H9 (cell line): ENCODE results near the gene NAPG. TPM values are rescaled to one million over a fixed set of nuclear protein-coding genes. Genes with fewer than 3 reads are reported as not detected.
A peak's percentile ranks its signal among the peaks of the same experiment; 100 is the strongest.

Experiments used
- DNase-seq: peaks from one replicate; pipeline ENCODE4 v3.0.0-alpha.2; 2017
- H2AFZ ChIP-seq: one replicate; pipeline ENCODE4 v1.6.1; 2013; ENCODE audit warnings: mild to moderate bottlenecking, low read length, control low read depth, moderate library complexity
- H2AK5ac ChIP-seq: 2 replicates; pipeline ENCODE4 v1.6.1; 2013; ENCODE audit warnings: low read length, control low read depth, mixed read lengths; ENCODE audit not compliant: insufficient read length
- H2BK120ac ChIP-seq: one replicate; pipeline ENCODE4 v1.6.1; 2013; ENCODE audit warnings: low read depth, mild to moderate bottlenecking, low read length, control low read depth, inconsistent platforms; ENCODE audit not compliant: poor library complexity, severe bottlenecking
- H2BK12ac ChIP-seq: 2 replicates; pipeline ENCODE4 v1.6.1; 2013; ENCODE audit warnings: low read length, control low read depth, mixed read lengths, low read depth; ENCODE audit not compliant: insufficient read length
- H2BK15ac ChIP-seq: 2 replicates; pipeline ENCODE4 v1.6.1; 2013; ENCODE audit warnings: low read depth, low read length, control low read depth
- H2BK20ac ChIP-seq: one replicate; pipeline ENCODE4 v1.6.1; 2013; ENCODE audit warnings: low read depth, mild to moderate bottlenecking, low read length, control low read depth, inconsistent platforms; ENCODE audit not compliant: poor library complexity, severe bottlenecking
- H2BK5ac ChIP-seq: 2 replicates; pipeline ENCODE4 v1.6.1; 2013; ENCODE audit warnings: low read length, control low read depth, mixed read lengths; ENCODE audit not compliant: insufficient read length
- H3K14ac ChIP-seq: 2 replicates; pipeline ENCODE4 v1.6.1; 2013; ENCODE audit warnings: low read length, control low read depth; ENCODE audit not compliant: insufficient read depth
- H3K18ac ChIP-seq: 2 replicates; pipeline ENCODE4 v1.6.1; 2013; ENCODE audit warnings: low read depth, mild to moderate bottlenecking, mixed read lengths, low read length, control low read depth; ENCODE audit not compliant: insufficient read length
- H3K23ac ChIP-seq: 2 replicates; pipeline ENCODE4 v1.6.1; 2013; ENCODE audit warnings: low read length, control low read depth, mixed read lengths, low read depth; ENCODE audit not compliant: insufficient read length
- H3K23me2 ChIP-seq: 2 replicates; pipeline ENCODE4 v1.6.1; 2013; ENCODE audit warnings: low read depth, mild to moderate bottlenecking, mixed read lengths, low read length, control low read depth; ENCODE audit not compliant: insufficient read length, poor library complexity, severe bottlenecking
- H3K27ac ChIP-seq: 2 replicates; pipeline ENCODE4 v1.5.1; 2013; ENCODE audit warnings: low read length, control low read depth, mixed read lengths, low read depth; ENCODE audit not compliant: insufficient read length
- H3K27me3 ChIP-seq: 2 replicates; pipeline ENCODE4 v1.6.1; 2013; ENCODE audit warnings: low read length, control low read depth, inconsistent platforms; ENCODE audit not compliant: insufficient read depth
- H3K4ac ChIP-seq: 2 replicates; pipeline ENCODE4 v1.6.1; 2013; ENCODE audit warnings: low read depth, mild to moderate bottlenecking, control low read depth, inconsistent platforms, low read length, moderate library complexity
- H3K4me1 ChIP-seq: 2 replicates; pipeline ENCODE4 v1.6.1; 2013; ENCODE audit warnings: low read length, control low read depth, inconsistent platforms; ENCODE audit not compliant: insufficient read depth
- H3K4me2 ChIP-seq: 2 replicates; pipeline ENCODE4 v1.6.1; 2013; ENCODE audit warnings: low read length, control low read depth, mixed read lengths; ENCODE audit not compliant: insufficient read length, insufficient read depth
- H3K56ac ChIP-seq: 2 replicates; pipeline ENCODE4 v1.6.1; 2013; ENCODE audit warnings: low read depth, mild to moderate bottlenecking, mixed read lengths, low read length, control low read depth; ENCODE audit not compliant: insufficient read length
- H3K79me1 ChIP-seq: 2 replicates; pipeline ENCODE4 v1.6.1; 2013; ENCODE audit warnings: low read depth, mild to moderate bottlenecking, moderate library complexity, low read length, control low read depth, inconsistent platforms; ENCODE audit not compliant: insufficient read depth, poor library complexity, severe bottlenecking
- H3K79me2 ChIP-seq: 2 replicates; pipeline ENCODE4 v1.6.1; 2013; ENCODE audit warnings: low read length, control low read depth, inconsistent platforms; ENCODE audit not compliant: insufficient read depth
- H3K9ac ChIP-seq: 2 replicates; pipeline ENCODE4 v1.6.1; 2013; ENCODE audit warnings: low read length, control low read depth, mixed read lengths; ENCODE audit not compliant: insufficient read length; ENCODE audit errors: extremely low read depth
- H3K9me3 ChIP-seq: one replicate; pipeline ENCODE4 v1.6.1; 2013; ENCODE audit warnings: low read depth, low read length, inconsistent platforms; ENCODE audit not compliant: control insufficient read depth
- H3T11ph ChIP-seq: one replicate; pipeline ENCODE4 v1.6.1; 2013; ENCODE audit warnings: mild to moderate bottlenecking, low read length, control low read depth, inconsistent platforms
- H4K20me1 ChIP-seq: one replicate; pipeline ENCODE4 v1.6.1; 2013; ENCODE audit not compliant: control insufficient read depth, insufficient read length, insufficient read depth
- H4K5ac ChIP-seq: 2 replicates; pipeline ENCODE4 v1.6.1; 2013; ENCODE audit warnings: low read depth, mild to moderate bottlenecking, mixed read lengths, low read length, control low read depth; ENCODE audit not compliant: insufficient read length
- H4K8ac ChIP-seq: replicated peaks from 2 replicates; pipeline ENCODE4 v1.6.1; 2013; ENCODE audit warnings: low read length, control low read depth, mixed read lengths, low read depth; ENCODE audit not compliant: insufficient read length
- H4K91ac ChIP-seq: 2 replicates; pipeline ENCODE4 v1.6.1; 2013; ENCODE audit warnings: low read depth, mild to moderate bottlenecking, moderate library complexity, mixed read lengths, low read length, control low read depth; ENCODE audit not compliant: insufficient read length
- H3K27ac Mint-ChIP-seq, 3 experiments: 2 replicates in 2 of 3; 3 replicates in 1 of 3; pipeline ENCODE4 v1.8.0; 2020 to 2021; ENCODE audit warnings: mixed read lengths in 3 of 3, mild to moderate bottlenecking in 1 of 3, moderate library complexity in 1 of 3
- H3K27me3 Mint-ChIP-seq: 2 replicates; pipeline ENCODE4 v1.8.0; 2021; ENCODE audit warnings: low read depth, mild to moderate bottlenecking, moderate library complexity, mixed read lengths
- H3K36me3 Mint-ChIP-seq, 3 experiments: 2 replicates in 2 of 3; 3 replicates in 1 of 3; pipeline ENCODE4 v1.8.0; 2020 to 2021; ENCODE audit warnings: low read depth in 3 of 3, mixed read lengths in 3 of 3; ENCODE audit not compliant: insufficient read depth in 1 of 3
- H3K4me1 Mint-ChIP-seq, 2 experiments: 2 replicates each; pipeline ENCODE4 v1.8.0; 2020; ENCODE audit warnings: mixed read lengths in 2 of 2
- H3K4me3 Mint-ChIP-seq, 2 experiments: 2 replicates in 1 of 2; 3 replicates in 1 of 2; pipeline ENCODE4 v1.8.0; 2020 to 2021; ENCODE audit warnings: mild to moderate bottlenecking in 2 of 2, mixed read lengths in 2 of 2, moderate library complexity in 1 of 2
- H3K9me3 Mint-ChIP-seq, 2 experiments: 2 replicates in 1 of 2; 3 replicates in 1 of 2; pipeline ENCODE4 v1.8.0; 2020; ENCODE audit warnings: mild to moderate bottlenecking in 2 of 2, mixed read lengths in 2 of 2, moderate library complexity in 1 of 2
- WGBS: extraction: QIAGEN DNeasy Blood & Tissue Kit; methylation state at CpG from one replicate; pipeline ENCODE4 v1.1.7; 2013; ENCODE audit warnings: missing lambda C conversion rate, low lambda C conversion rate, mixed read lengths; ENCODE audit not compliant: insufficient read length; ENCODE audit errors: extremely low coverage; 5-methylcytosine and 5-hydroxymethylcytosine counted together
- total RNA-seq: library from RNA; stranded (reverse); gene quantifications from 2 replicates; pipeline ENCODE4 v1.2.1, GENCODE V29; 2021
- TF ChIP-seq, protein P1 (sequence below): fragments of 200-600 bp; sonication (generic); conservative IDR thresholded peaks from 3 replicates; pipeline ENCODE4 v1.8.0; 2021; ENCODE audit warnings: antibody characterized with exemption, mild to moderate bottlenecking

The NAPG gene
- total RNA-seq, 1 experiment from 2014 or later, result 30.9 TPM

DNA sequence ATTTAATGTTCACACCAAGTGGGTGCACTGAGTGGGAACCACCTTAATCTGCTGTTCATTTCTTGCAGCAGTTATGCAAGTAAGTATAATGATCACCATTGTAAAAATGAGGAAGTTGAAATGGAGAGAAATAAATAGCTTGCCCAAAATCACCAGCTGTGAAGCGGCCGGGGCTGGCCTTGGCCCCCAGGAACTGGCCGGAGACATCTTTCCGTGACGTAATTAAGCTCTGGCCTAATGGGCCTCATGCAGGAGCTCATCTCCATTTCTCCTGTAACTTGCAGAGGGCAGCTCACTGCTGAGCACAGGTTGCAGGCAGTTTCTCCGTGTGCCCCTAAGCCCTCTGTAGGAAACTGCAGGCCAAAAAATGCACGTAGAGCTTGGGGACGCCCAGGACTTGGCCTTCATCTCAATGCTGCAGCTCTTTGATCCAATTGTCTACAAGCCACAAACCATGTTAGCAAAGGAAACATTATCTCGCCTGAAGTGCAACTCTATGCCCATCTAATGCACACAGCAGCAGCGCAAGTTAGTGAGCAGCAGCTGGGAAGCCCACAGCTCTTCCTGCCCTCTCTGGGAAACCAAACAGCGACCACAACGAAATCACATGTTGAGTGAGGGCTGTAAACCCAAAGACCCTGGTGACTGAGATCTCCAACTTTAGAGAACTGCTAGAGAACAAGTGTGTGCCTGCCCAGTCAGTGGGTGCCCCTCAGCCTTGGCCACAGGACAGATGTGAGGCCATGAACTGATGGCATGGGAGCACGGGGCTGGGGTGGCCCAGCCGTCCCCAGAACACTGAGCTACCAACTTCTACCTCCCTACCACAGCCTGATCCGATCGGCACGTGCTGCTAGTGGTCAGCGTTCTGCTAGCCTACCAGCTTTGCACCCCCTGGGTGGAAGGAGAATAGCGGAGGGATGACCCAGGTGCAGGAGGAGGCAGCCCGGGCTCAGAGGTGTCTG lies 42.6 kb upstream of the NAPG start:
- Histone ChIP-seq H2BK120ac (no peak overlapping the region), H4K91ac (no peak overlapping the region), H4K8ac (no peak overlapping the region), H3K23me2 (no peaks in the 10 kb centered on the region), H2BK12ac (no peak overlapping the region), H2AK5ac (no peak overlapping the region), H3K4me1 (peaks cover under 1% of the 10 kb centered on the region; the same call in 1 of the 2 replicates), H4K5ac (no peak overlapping the region), H2BK20ac (no peak overlapping the region), H3T11ph (no peak overlapping the region), H2AFZ (no peak overlapping the region), H3K9ac (no peak overlapping the region), H3K79me1 (no peaks in the 10 kb centered on the region), H2BK5ac (no peak overlapping the region), H3K4ac (no peak overlapping the region), H3K27me3 (peaks cover 17% of the 10 kb centered on the region), H3K4me2 (no peak overlapping the region), H3K9me3 (no peaks in the 10 kb centered on the region), H2BK15ac (no peak overlapping the region), H3K18ac (no peak overlapping the region), H3K27ac (no peak overlapping the region), H3K56ac (no peak overlapping the region), H4K20me1 (no peaks in the 10 kb centered on the region), H3K14ac (no peak overlapping the region), H3K23ac (no peak overlapping the region), H3K79me2 (no peaks in the 10 kb centered on the region)
- no peak overlapping the region for H3K4me3 Mint-ChIP-seq
- H3K27ac Mint-ChIP-seq, result peak overlapping the region in 1 of 3 experiments; percentile 55; a peak in 1 of 7 replicates
- peaks cover 7 to 14% (median 11%) of the 10 kb centered on the region in 3 experiments; a peak in 5 of 7 replicates for H3K36me3 Mint-ChIP-seq
- no peak for DNase-seq
- TF ChIP-seq, protein P1, sequence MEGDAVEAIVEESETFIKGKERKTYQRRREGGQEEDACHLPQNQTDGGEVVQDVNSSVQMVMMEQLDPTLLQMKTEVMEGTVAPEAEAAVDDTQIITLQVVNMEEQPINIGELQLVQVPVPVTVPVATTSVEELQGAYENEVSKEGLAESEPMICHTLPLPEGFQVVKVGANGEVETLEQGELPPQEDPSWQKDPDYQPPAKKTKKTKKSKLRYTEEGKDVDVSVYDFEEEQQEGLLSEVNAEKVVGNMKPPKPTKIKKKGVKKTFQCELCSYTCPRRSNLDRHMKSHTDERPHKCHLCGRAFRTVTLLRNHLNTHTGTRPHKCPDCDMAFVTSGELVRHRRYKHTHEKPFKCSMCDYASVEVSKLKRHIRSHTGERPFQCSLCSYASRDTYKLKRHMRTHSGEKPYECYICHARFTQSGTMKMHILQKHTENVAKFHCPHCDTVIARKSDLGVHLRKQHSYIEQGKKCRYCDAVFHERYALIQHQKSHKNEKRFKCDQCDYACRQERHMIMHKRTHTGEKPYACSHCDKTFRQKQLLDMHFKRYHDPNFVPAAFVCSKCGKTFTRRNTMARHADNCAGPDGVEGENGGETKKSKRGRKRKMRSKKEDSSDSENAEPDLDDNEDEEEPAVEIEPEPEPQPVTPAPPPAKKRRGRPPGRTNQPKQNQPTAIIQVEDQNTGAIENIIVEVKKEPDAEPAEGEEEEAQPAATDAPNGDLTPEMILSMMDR, result no peak
- no CpG with 5 or more reads among the region's 20 CpGs for WGBS
- peaks cover 23% of the 10 kb centered on the region in 2 experiments for H3K4me1 Mint-ChIP-seq
- peaks cover 2 to 4% of the 10 kb centered on the region in 2 experiments; a peak in 2 of 5 replicates for H3K9me3 Mint-ChIP-seq
- peaks cover 41% of the 10 kb centered on the region for H3K27me3 Mint-ChIP-seq
